ENCODE data around the gene ZNF678. TPM values are rescaled to one million over a fixed set of nuclear protein-coding genes. Genes with fewer than 3 reads are reported as not detected.

ZNF678 gene
- polyA plus RNA-seq, 2 of the 4 experiments (the other 2 are of a cell fraction): 3.5 to 6.9 TPM

DNA sequence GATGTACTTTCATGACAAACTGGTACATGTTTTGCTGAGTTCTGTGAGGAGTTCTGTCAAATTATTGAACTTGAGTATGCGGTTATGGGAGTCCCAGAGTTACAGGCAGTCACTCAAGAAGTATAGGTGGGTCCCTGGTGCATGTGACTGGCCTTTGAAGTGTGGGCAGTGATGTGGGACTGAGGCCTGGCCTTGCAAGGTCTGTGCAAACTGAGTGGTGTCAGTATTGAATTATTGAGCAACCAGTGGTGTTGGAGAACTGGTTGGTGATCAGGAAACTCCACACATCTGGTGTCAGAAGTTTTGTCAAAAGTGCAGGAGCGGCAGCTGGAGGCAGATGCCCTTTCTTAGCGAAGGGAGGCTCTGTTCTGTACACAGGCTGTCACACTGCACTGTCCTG, 5.2 kb downstream of the ZNF678 start:
- Histone ChIP-seq H3K27ac (no peak overlapping the region), H3K4me1 (no peaks in the 10 kb centered on the region), H3K4me2 (no peak overlapping the region), H3K4me3 (no peak overlapping the region), H3K9me3 (peaks cover 30% of the 10 kb centered on the region; the same call in 2 of the 3 replicates)
- TF ChIP-seq HDAC2 (IDR thresholded peaks at IDR 0.05): no peak
- TF ChIP-seq HOXB13 (CRISPR knock-in tag; IDR thresholded peaks at IDR 0.05; ENCODE audit: low read depth): no peak
- TF ChIP-seq PHF8 (IDR thresholded peaks at IDR 0.05; ENCODE audit: borderline replicate concordance, low read depth): no peak
- TF ChIP-seq RNF2 (IDR thresholded peaks at IDR 0.05; ENCODE audit: borderline replicate concordance, low read depth): no peak
- no peak for TF ChIP-seq NR3C1 (IDR thresholded peaks at IDR 0.05)
- TF ChIP-seq RCOR1 (IDR thresholded peaks at IDR 0.05; ENCODE audit: low read depth, low read length): no peak
- ChIA-PET POLR2A (no interaction called here), CTCF (no interaction called here)
- ATAC-seq (no peak), FAIRE-seq (no peak), DNase-seq (ENCODE audit: low read depth in 1 of 2, low spot score in 1 of 2) (no peak)
- WGBS (ENCODE audit: missing lambda C conversion rate): 90% methylated on average over 3 of the region's 3 CpGs

DNA sequence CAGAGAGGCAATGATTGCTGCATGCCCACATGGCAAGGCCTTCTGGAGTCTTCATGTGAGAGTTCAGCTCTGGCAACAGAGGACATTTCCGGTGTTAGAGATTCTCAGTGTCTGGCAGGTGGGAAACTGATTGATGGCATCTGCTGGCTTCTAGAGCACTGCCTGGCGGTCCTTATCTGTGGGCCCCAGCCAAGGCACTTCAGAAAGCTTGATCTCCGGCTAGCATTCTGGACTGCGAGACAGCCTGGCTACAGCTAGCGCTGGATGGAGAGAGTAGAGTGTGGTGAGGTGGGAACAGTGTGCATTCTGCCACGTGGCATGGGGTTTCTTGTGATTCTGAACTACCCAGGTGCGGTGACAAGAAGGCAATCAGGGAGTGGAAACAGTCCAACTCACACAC, 9.4 kb downstream of the ZNF678 start:
- ChIA-PET CTCF (interaction anchor here (0.6 to 1.3 kb wide), 3 partner anchors 10 to 133 kb away, joined by 3 to 4 read pairs (median 3); no protein-coding TSS in a partner anchor), POLR2A (no interaction called here)
- WGBS (ENCODE audit: missing lambda C conversion rate): 88% methylated on average over 6 of the region's 7 CpGs
- no peak overlapping the region for H3K4me3 ChIP-seq
- H3K27ac ChIP-seq: no peak overlapping the region
- peaks cover 45% of the 10 kb centered on the region; the same call in 2 of the 3 replicates for H3K9me3 ChIP-seq
- H3K4me2 ChIP-seq: no peak overlapping the region
- no peaks in the 10 kb centered on the region for H3K4me1 ChIP-seq
- ATAC-seq (no peak), DNase-seq (ENCODE audit: low read depth in 1 of 2, low spot score in 1 of 2) (no peak), FAIRE-seq (no peak)
- TF ChIP-seq BHLHE40 (IDR thresholded peaks at IDR 0.05; ENCODE audit: low read depth, low read length): no peak
- TF ChIP-seq FOXS1 (CRISPR knock-in tag; IDR thresholded peaks at IDR 0.05): no peak
- TF ChIP-seq HOXA7 (CRISPR knock-in tag; IDR thresholded peaks at IDR 0.05): no peak
- no peak for TF ChIP-seq RAD21 (conservative IDR thresholded peaks at IDR 0.05 in 1 of 2, IDR thresholded peaks at IDR 0.05 in 1 of 2)
- no peak for TF ChIP-seq CHD4 (IDR thresholded peaks at IDR 0.05; ENCODE audit: borderline replicate concordance)
- no peak for TF ChIP-seq CBX8 (IDR thresholded peaks at IDR 0.05)
- TF ChIP-seq, protein P1, sequence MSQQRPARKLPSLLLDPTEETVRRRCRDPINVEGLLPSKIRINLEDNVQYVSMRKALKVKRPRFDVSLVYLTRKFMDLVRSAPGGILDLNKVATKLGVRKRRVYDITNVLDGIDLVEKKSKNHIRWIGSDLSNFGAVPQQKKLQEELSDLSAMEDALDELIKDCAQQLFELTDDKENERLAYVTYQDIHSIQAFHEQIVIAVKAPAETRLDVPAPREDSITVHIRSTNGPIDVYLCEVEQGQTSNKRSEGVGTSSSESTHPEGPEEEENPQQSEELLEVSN (IDR thresholded peaks at IDR 0.05; ENCODE audit: borderline replicate concordance, low read depth): no peak
- no peak for TF ChIP-seq MYC (IDR thresholded peaks at IDR 0.05; ENCODE audit: borderline replicate concordance, low read length)
- TF ChIP-seq EHMT2 (IDR thresholded peaks at IDR 0.05; ENCODE audit: low read depth): no peak
- no peak for TF ChIP-seq KDM1A (IDR thresholded peaks at IDR 0.05; ENCODE audit: low read depth)
- no peak for TF ChIP-seq POLR2A (IDR thresholded peaks at IDR 0.05; ENCODE audit: low read length)
- no peak for TF ChIP-seq HEYL (CRISPR knock-in tag; IDR thresholded peaks at IDR 0.05)
- no peak for TF ChIP-seq HDAC2 (IDR thresholded peaks at IDR 0.05)

- FAIRE-seq (no peak), DNase-seq (ENCODE audit: low read depth in 1 of 2, low spot score in 1 of 2) (no peak), ATAC-seq (no peak)
- ChIA-PET POLR2A (no interaction called here), CTCF (no interaction called here)
- H3K4me1 ChIP-seq: no peaks in the 10 kb centered on the region
- no peak overlapping the region for H3K4me2 ChIP-seq
- no peak for TF ChIP-seq ZFP36 (IDR thresholded peaks at IDR 0.05; ENCODE audit: borderline replicate concordance, partially characterized antibody)
- TF ChIP-seq, protein P2, sequence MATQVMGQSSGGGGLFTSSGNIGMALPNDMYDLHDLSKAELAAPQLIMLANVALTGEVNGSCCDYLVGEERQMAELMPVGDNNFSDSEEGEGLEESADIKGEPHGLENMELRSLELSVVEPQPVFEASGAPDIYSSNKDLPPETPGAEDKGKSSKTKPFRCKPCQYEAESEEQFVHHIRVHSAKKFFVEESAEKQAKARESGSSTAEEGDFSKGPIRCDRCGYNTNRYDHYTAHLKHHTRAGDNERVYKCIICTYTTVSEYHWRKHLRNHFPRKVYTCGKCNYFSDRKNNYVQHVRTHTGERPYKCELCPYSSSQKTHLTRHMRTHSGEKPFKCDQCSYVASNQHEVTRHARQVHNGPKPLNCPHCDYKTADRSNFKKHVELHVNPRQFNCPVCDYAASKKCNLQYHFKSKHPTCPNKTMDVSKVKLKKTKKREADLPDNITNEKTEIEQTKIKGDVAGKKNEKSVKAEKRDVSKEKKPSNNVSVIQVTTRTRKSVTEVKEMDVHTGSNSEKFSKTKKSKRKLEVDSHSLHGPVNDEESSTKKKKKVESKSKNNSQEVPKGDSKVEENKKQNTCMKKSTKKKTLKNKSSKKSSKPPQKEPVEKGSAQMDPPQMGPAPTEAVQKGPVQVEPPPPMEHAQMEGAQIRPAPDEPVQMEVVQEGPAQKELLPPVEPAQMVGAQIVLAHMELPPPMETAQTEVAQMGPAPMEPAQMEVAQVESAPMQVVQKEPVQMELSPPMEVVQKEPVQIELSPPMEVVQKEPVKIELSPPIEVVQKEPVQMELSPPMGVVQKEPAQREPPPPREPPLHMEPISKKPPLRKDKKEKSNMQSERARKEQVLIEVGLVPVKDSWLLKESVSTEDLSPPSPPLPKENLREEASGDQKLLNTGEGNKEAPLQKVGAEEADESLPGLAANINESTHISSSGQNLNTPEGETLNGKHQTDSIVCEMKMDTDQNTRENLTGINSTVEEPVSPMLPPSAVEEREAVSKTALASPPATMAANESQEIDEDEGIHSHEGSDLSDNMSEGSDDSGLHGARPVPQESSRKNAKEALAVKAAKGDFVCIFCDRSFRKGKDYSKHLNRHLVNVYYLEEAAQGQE (IDR thresholded peaks at IDR 0.05): no peak
- TF ChIP-seq, protein P3, sequence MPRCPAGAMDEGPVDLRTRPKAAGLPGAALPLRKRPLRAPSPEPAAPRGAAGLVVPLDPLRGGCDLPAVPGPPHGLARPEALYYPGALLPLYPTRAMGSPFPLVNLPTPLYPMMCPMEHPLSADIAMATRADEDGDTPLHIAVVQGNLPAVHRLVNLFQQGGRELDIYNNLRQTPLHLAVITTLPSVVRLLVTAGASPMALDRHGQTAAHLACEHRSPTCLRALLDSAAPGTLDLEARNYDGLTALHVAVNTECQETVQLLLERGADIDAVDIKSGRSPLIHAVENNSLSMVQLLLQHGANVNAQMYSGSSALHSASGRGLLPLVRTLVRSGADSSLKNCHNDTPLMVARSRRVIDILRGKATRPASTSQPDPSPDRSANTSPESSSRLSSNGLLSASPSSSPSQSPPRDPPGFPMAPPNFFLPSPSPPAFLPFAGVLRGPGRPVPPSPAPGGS (IDR thresholded peaks at IDR 0.05): no peak
- no peak for TF ChIP-seq EHMT2 (IDR thresholded peaks at IDR 0.05; ENCODE audit: low read depth)
- WGBS (ENCODE audit: missing lambda C conversion rate): 60% methylated on average over 1 of the region's 1 CpG
- H3K4me3 ChIP-seq: no peak overlapping the region
- H3K27ac ChIP-seq: no peak overlapping the region
- H3K9me3 ChIP-seq: peaks cover 62% of the 10 kb centered on the region
Observed at GRCh38 chr1:227574926-227575325, 11.6 kb downstream of the ZNF678 start.
